ENCODE measurements around the gene CEP131.

DNA sequence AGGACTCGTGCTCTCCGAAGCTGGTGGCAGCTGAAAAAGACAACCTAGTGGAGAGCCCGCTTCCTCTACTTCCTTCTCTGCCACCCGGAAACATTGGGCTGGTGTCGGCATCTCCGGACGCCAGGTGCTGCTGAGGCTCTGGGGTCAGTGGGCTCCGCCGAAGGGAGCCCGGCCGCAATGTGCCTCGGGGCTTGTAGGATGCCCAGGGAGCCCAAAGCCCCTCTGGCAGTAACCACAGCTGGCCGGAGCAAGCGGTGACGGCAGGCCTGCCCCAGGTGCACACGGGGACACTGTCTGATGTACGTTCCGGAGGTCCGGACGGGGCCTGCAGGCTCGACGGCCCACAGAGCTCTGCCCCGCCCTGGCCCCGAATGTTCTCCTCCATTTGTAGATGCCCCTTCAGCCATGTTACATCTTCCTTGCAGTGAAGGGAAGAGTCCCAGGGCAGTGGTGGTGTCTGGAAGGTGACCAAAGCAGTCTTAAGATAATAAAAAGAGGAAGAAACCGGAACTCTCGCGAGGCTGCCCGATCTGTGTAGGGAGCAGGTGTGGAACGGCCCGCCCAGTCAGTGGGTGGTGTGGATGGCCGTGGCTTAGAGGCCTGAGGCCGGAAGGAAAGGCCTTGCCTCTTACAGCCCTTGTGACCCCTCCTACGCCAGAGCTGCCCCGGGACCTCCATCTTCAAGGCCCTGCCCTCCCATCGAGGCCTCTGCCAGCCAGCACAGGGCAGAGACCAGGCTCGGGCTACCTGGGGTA is 39.0 kb upstream of the CEP131 start:
- TF ChIP-seq CTCF (IDR thresholded peaks at IDR 0.05; ENCODE audit: insufficient read depth, low read length, poor library complexity, severe bottlenecking) = no peak
- TF ChIP-seq EZH2phosphoT487 (conservative IDR thresholded peaks at IDR 0.05; ENCODE audit: low read length) = no peak

Data from SU-DHL-6 (cell line).